Effector CD8-positive, alpha-beta T cell (primary cell): ENCODE results near the gene PRKAG1.

Source experiments
- DNase-seq: peaks from one replicate; lab custom pipeline; 2025; lab: John Stamatoyannopoulos, UW

The PRKAG1 gene

DNA sequence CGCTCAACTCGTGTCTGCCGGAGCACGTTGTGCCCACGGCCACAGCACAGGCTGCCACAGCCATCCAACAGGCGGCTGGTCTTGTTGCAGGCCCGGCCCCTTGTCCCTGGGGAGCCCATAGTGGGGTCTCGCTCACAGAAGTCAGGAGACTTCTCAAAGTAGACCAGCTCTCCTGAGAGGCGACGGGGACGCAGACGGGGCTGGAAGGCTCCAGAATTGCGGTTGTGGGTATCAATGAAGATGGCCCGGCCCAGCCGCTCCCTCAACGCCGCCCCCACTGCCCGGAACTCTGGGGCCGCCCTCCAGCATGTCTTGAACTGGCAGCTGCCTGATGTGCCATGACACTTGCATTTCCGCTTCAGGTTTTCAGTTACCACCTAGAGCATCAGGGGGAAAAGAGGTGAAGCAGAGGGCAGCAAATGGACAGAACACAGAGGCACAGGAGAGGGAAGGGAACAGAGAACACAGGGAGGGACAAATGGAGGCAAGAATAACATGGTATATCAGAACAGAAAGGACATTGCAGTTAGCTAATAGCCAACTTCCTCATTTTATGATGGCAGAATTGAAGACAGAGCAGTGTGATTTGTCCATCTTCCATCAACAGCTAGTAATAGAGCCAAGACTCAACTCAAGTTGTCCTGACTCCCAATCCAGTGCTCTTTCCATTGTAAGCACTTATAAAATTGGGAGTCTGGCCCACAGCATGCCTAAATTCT lies 52.2 kb downstream of the PRKAG1 start:
- DNase-seq = no peak

DNA sequence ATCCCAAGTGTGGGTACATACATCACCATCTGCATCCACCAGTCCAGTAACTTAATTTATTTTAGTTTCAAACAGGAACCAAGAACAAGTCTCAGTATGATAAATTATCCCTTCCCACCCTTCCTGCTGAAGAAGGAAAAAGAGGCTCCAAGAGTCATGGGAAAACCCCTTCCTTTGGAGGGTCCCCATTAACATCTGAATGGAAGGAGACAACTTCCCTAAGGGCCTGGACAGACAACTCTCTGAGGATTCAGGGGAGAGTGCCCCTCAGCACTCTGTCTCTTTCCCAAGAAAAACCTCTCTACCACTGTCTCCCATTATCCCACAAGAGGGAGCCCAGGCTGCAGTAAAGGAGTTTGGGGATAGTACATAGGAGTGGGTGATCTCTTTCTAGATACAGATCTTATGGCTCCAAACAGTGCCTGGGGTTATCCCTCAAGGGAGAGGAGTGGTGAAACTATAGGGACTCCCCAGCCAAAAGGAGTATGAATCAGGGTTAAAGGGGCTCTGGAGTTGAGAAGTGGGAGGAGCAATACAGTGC lies 53.2 kb downstream of the PRKAG1 start:
- no peak for DNase-seq

DNA sequence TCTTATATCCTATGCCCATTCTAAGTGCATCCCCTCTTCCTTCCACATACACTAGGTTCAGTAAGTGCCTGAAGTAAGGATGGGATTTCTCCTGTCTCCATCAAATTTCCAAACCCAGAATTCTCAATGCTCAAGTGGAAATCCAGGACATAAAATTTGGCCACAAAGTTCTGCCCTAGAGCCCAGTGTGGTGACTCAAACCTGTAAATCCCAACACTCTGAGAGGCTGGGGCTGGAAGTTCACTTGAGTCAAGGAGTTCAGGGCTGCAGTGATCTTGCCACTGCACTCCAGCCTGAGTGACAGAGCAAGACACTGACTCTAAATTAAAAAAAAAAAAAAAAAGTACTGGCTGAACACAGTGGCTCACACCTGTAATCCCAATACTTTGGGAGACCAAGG lies 56.8 kb downstream of the PRKAG1 start:
- DNase-seq = no peak

DNA sequence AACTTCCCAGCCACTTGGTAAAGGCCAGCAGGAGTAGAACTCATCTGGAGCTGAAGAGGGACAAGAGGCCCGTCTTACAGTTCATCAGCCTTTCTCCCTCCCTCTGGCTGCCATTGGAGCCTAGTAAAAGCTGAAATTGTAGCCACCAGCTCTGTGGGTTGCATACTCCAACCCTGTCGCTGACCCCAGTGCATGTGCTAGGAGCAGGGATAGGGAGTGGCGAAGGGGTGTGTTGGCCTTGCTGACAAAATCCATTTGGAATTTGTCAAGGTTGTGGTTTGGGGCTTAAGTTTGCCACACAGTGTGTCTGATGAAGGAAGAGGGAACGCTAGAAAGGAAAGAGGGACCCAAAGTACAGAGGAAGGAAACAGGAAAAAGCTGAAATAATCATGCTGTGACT lies 57.2 kb downstream of the PRKAG1 start:
- DNase-seq = no peak

DNA sequence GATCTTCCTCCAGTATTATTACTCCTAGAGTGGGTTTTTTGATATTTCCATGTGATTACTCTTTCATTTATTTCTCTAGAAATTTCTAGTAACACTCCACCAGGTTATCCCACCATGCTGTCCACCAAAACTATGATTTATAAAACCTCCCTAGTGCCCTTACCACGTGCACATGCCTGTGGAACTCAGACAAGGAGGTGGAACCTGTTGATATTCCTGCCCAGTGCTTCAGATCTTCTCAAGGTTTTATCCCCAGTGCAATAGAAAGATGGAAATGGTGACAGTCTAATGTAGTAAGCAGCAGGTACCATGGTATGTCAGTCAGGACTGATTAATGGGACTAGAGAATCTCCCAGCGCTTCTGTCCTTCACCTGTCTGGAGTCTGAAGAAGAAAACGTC lies 57.7 kb downstream of the PRKAG1 start:
- no peak for DNase-seq

DNA sequence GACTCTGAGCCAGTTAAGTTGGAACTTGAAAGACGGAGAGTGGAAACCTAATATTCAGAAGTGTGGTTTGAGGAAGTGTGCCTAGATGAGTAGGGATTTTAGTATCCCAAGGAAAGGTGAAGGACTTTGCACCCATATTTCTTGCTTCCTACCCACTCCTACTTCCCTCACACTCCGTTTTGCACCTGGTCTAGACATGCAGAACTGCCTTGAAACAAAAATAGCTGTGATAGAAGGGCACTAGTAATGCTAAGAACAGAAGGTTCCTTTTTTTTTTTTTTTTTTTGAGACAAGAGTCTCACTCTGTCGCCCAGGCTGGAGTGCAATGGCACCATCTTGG lies 60.6 kb downstream of the PRKAG1 start:
- DNase-seq = no peak

DNA sequence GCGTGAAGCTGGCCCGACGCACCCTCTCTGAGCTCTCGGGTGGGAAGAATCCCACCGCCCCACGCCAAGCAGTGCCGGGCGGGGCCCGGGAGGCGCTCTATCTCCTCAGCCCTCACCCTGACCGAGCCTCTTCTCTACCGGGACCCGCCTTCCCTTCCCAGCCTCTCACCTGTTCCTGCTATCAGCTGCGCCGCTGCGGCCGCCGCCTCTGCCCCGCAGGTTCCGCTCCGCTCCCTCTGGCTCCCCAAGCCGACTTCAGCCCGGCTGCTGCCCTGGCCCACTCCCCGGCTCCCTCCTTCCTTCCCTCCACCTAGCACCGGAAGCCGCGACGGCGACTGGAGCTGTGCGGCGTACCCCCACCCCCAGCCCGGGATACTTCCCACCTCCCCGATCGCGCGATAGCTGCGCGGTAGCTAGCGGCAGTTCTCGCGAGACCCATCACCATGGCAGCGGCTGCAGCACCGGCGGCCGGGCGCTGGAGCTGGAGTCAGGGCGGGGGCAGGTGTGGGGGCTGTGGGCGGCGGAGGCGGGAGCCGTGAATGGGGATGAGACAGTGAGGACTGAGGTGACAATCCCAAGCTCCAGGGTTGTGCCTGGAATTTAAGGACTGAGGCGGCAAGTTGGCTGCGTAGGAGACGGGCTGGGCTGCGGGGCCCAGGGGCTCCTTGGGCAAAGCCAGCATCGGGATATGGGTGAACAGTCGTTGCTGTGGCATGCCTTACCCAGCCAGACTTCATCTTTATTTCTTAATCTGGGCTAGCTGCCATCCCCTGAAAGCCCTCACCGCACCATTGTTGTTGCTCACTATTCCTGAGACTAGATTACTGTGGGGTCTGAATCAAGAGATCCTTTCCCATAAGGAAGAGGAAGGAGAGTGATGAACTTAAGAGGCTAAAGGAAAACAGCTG lies 61.2 kb downstream of the PRKAG1 start, which contains the start of gene ARF3:
TSS of gene ARF3 (minus strand) at position 347 of the 908 bp plus-strand sequence. CDS start 16,392 bp downstream, outside the sequence.
- peak; percentile 88 for DNase-seq

DNA sequence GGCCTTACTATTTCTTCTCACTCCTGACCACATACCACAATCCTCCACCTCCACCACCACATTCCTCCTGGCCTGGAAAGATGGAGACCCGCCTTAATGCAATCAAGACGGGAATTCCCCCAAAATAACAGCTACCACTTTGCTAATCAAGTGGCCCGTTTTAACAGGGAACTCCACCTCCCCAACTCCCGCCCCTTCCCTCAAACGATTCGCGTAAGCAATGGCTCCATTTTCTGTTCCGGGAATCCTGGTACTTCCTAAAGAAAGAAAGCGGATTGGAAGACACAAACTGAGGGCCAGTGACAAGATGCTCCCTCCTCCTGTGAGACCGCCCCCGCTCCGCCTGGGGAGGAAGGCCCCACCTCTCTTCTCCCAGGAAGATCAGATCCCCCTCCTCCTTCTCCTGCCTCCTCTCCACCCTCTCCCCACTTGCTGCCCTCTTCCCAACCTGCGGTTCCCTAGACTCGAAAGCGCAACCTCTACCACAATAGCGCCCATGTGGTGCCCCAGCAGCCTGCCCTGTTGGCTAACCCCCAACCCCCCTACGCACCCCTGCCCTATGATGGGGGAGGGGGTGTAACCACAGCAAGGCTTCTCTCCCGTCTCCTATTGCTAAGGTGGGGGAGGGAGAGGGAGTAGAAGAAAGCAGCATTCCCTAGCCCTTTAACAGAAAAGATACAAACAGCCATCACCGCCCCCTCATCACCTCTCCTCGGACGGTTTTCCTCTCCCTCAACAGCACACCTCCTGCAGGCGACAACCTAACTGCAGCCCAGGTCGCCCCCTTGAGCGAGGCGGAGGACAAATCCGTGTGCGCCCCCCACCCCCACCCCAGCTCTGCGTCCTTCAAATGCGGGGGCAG lies 62.1 kb downstream of the PRKAG1 start:
- no peak for DNase-seq

DNA sequence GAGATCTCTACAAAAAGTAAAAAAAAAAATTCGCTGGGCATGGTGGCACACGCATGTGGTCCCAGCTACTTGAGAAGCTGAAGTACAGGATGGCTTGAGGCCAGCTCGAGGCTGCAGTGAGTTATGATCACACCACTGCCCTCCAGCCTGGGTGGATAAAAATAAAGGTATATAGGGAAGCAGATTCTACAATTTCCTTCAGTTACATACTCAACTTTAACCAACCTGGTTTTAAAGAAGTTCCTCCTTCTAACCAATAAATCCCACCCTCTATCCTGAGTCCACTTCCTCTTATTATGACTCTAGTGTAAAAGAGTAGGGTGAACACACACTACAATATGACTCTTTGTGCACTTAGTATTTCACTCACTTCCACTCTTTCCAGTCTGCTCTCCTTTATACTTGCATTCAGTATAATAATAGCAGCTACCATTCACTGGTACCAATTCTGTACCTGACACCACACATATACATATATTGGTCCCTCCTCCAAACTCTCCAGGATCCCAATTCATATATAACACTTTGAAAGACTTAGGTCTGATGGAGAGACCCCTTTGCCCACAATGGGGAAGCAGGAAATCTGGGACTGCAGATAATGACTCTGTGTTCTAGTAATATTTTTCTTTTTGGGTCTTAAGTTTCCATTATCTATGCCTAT lies 63.6 kb downstream of the PRKAG1 start:
- no peak for DNase-seq

DNA sequence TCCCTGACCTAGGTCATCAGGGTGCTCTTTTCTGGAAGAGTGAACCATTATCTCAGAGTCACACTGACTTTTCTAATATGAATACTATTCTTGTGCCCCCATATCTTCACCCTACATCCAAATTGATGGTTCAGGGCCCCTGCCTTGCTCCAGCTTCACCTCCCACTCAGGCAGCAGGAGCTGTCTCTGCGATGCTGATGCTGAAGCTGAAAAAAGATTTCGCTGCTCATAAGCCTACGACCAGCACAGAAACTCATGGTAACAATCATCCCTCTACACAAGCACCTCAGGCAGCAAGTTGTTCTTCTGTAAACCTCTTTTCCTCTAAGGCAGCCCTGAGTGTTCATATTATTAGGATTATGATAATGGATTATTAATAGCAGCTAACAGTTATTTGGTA lies 64.5 kb downstream of the PRKAG1 start:
- DNase-seq = no peak

DNA sequence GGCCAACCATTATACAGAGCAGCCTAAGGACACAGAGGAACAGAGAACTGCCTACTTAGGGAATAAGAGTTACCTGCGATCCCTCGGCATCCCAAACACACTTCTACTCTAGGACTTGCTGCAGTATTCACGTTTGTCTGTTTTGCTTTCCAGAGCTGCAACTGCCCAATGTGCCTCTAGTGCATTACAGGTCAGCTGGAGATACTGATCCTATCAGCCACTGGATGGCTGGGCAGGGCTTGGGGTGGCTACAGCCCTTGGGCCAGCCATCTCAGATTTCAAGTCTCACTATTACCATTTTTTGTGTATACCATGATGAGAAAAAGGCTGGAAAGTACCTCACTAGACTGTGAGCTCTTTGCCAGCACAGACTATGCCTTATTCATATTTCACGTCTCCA lies 65.9 kb downstream of the PRKAG1 start:
- DNase-seq = no peak
